ENCODE measurements around the gene EPHB1. TPM values are rescaled to one million over a fixed set of nuclear protein-coding genes. Genes with fewer than 3 reads are reported as not detected.

The EPHB1 gene
- total RNA-seq, 1 experiment from 2014 or later: not detected

DNA sequence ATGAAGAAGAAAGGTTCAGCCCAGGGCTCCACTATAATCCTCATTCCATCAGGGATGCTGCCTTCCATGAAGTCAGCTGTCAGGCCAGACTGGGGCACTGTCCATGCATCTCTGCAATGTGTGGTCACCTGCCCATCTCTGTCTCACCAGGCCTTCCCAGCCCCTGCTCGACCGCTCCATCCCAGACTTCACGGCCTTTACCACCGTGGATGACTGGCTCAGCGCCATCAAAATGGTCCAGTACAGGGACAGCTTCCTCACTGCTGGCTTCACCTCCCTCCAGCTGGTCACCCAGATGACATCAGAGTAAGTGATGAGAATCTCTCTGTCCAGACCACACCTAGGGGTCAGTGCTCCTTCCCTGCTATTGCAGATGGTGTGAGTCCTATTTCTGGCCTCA lies 454.1 kb downstream of the EPHB1 start:
- in situ Hi-C loops (cut with HindIII; ENCODE audit: low pct_unique_long_range_greater_than_20kb, low sequenced_read_pairs): no loop called here
- DNase-seq (ENCODE audit: low read depth, low spot score): no peak

DNA sequence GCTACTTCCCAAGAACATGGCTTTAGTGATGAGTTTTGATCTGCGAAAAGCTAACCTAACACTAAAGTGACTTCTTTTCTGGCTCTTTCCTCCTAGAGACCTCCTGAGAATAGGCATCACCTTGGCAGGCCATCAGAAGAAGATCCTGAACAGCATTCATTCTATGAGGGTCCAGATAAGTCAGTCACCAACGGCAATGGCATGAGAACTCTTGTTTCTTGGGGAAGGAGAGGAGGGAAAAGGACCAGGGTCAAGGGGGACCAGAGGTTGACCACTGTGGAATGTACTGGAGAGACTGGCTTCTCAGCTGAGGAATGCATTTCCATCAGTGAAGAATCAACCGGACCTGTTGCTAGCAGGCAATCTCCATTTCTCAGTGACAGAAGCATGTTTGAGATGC lies 463.9 kb downstream of the EPHB1 start:
- no peak for DNase-seq (ENCODE audit: low read depth, low spot score)
- in situ Hi-C loops (cut with HindIII; ENCODE audit: low pct_unique_long_range_greater_than_20kb, low sequenced_read_pairs): no loop called here

DNA sequence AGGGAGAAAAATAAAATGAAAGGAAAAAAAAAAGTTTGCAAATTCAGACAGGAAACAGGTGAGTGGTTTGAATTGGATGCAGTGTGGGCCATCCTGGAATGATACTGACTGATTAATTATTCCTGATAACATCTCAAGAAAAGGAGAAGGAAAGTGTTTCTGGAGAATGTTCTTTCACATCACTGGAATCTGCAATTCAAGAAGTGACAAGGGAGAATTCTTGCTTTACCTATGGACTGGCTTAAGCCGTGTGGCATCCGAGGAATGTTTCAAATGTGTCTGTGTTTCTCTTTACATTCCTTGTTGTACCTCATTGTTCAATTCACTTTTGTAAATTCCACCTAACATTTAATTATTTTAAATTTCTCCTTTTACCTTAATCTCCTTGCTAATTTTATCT lies 465.0 kb downstream of the EPHB1 start:
- no peak for DNase-seq (ENCODE audit: low read depth, low spot score)

DNA sequence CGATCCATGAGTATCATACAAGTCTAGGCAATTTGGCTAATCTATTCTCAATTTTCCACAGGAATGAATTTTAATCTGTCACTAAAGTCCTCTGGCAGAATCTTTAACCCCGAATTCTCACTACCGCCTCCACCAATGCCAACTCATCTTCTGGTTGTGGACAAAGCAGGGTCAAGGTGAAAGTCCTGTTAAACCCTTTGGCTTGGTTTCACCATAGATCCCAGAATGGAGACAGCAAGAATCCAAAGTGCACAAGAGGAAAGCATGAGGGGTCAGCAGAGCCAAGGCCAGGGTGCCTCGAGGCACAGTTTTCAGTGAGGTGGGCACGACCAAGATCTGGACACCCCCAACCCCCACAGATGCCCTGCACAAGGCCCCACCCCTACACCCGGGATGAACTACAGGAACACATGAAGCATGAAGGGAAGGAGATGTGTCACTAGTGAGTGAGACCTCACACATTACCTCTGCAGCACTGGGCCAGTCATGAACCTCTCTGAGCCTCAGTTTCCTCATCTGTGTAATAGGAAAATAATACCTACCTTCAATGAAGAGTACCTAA lies 466.2 kb downstream of the EPHB1 start:
- in situ Hi-C loops (cut with HindIII; ENCODE audit: low pct_unique_long_range_greater_than_20kb, low sequenced_read_pairs): no loop called here

More for the DNA sequence above, 465.0 kb downstream of the EPHB1 start:
- in situ Hi-C loops (cut with HindIII; ENCODE audit: low pct_unique_long_range_greater_than_20kb, low sequenced_read_pairs): no loop called here

DNA sequence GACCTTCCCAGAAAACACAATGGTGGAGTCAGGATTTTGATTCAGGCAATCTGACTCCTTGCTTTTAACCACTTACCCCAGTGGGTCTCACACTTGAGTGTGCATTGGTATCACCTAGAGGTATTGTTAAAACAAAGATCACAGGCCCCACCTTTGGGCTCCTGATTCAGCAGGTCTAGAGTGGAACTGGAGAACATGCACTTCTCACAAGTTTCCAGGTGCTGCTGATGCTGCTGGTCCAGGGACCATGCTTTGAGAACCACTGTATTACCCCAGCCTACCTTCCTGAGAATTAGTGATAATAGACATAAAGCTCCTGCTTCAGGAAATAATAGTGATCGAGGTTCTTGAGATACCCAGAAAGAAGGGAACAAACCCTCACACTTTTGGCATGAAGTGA lies 466.9 kb downstream of the EPHB1 start:
- DNase-seq (ENCODE audit: low read depth, low spot score): no peak
- in situ Hi-C loops (cut with HindIII; ENCODE audit: low pct_unique_long_range_greater_than_20kb, low sequenced_read_pairs): no loop called here

More for the DNA sequence above, 466.2 kb downstream of the EPHB1 start:
- DNase-seq (ENCODE audit: low read depth, low spot score): no peak

DNA sequence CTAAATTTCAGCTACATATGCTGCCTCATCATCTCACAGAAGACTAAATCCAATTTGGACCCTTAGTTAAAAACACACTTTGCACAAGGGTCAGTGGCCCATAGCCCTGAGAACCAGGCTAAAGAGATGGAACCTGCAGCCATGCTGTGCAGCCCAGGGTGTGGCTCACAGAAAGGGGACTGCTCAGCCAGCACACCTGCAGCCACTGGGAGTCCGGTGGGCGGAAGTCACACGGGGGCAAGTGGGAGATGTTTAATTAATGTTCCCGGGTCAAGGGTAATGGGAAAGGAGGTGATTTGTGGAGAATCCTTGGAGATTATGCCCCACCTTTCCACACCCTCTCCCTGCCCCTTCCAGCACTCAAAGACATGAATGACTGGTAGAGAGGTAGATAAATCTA lies 467.4 kb downstream of the EPHB1 start:
- in situ Hi-C loops (cut with HindIII; ENCODE audit: low pct_unique_long_range_greater_than_20kb, low sequenced_read_pairs): no loop called here
- no peak for DNase-seq (ENCODE audit: low read depth, low spot score)

DNA sequence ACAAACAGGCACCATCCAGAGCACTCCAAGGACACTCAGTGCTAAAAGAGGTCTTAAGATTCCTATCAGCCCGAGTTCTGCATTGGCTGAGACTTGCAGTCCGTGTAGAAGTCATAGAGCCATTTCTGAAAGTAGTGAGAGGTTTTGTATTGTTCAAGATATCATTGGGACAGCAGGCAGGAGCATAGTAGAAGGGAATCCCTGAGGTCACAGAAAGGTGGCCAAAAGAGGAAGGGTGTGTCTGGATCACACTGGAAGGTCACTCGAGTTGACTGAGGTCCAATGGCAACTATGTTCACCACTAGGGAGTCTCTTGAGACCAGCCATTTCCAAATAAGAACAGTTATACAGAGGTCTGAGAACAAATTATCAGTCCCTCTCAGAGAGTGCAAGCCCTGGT lies 468.3 kb downstream of the EPHB1 start:
- DNase-seq (ENCODE audit: low read depth, low spot score): no peak
- in situ Hi-C loops (cut with HindIII; ENCODE audit: low pct_unique_long_range_greater_than_20kb, low sequenced_read_pairs): no loop called here

DNA sequence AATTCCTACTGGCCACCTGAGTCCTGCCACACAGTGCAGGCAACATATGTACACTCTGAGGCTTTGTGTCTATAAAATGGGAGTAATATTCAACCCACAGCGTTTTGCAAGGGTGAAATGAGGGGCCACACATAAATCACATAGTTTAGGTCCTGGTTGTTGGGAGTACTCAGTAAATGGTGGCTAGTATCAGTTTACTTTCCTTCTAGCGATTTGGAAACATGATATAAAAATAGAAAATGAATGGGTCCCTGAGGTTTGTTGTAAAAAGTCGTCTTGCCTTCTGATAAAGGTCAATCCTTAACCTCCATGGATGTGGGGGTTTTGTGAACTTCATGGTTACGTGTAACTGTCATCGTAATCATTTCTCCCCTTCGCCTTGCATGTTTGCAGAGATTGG lies 472.4 kb downstream of the EPHB1 start:
- DNase-seq (ENCODE audit: low read depth, low spot score): no peak
- in situ Hi-C loops (cut with HindIII; ENCODE audit: low pct_unique_long_range_greater_than_20kb, low sequenced_read_pairs): no loop called here

DNA sequence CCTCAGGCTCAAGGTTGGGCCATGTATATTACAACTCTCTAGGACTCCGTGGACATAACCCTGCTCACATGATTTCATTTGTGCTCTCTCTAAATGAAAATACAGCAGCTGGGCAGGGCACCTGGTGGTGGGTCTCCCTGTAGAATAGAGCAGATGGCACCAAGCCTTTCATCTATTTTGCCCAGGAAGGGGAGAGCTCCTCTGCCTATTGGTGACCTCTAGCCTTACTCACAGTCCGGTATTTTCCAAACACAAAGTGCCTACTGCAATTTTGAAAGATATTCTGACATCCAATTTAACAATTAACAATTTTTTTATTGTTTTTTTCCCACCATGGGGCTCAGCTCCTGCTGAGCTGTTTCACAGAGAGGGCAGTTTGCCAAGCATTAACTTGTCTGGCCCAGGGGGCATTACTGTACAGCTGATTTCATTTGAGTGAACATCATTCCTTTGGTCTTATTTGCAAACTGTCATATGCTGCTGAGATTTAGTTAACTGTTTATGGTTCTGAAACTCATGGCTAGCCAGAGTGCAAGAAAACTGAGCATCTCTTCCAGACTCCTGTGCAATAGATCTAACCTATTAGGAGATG lies 474.0 kb downstream of the EPHB1 start:
- in situ Hi-C loops (cut with HindIII; ENCODE audit: low pct_unique_long_range_greater_than_20kb, low sequenced_read_pairs): no loop called here
- no peak for DNase-seq (ENCODE audit: low read depth, low spot score)

DNA sequence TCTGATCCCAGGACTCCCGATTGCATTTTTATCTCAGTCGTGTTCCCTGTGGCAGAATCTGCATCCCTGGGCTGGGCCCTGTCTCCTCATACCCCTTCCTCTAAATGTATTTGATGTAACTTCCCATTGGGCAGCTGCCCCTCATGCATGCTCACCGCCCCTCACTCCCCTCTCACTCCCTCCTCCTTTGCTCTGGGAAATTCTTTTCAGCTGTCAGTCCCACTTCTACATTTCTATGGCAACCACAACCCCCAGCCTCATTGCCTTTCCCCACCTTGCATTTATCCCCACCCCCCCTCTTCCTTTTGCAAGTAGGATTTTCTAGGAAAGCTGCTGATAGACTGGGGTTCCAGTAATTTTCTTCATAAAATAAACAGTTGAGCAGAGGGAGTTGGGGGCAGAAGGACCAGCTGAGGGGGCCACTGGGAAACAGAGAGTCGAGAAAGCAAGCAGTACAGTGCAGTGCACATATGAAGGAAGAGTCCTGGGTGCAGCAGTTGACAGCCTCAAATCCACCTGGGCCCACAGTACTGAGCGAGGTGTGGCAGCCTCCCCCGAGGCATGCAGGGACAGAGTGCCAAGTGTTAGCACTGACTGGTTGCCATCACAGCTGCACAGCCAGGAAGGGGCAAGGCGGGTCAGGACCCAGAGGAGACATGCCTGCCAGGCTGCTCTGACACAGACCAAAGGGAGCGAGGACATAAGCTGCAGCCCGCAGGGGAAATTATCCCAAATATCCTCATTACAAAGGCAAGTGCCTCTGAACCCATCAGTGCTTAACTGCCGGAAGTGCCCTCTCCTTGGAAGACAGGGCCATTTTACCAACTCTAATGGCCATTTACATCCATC lies 476.3 kb downstream of the EPHB1 start:
- no peak for DNase-seq (ENCODE audit: low read depth, low spot score)
- in situ Hi-C loops (cut with HindIII; ENCODE audit: low pct_unique_long_range_greater_than_20kb, low sequenced_read_pairs): no loop called here

DNA sequence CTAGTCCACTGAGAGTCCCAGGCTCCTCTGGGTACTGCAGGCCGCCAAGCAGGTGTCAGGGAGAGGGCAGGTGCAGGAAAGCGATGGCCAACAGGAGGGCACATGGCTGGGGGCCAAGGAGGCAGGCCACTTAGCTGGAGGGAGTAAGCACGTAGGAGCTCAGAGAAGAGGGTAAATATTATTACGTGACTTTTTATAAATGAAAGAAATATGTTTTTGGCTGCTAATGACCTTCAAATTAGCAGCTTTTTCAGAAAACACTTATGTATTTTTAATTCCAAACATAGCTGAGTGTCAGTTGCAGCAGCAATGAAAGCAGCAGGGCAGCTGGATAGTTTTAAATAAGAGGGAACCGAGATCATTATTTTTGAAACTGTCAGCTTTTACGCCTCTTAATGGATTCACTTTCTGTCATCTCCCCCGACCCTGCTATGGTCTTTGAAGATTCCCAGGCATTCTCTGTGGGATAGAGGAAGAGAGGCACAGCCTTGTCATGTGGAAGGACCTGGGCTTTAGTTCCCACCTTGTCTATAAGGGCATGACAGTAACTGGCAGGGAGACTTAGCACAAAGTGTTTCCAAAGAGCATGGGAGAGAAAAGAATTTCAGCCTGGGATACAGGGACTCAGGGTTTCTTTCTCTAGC lies 477.1 kb downstream of the EPHB1 start:
- no peak for DNase-seq (ENCODE audit: low read depth, low spot score)
- in situ Hi-C loops (cut with HindIII; ENCODE audit: low pct_unique_long_range_greater_than_20kb, low sequenced_read_pairs): no loop called here

DNA sequence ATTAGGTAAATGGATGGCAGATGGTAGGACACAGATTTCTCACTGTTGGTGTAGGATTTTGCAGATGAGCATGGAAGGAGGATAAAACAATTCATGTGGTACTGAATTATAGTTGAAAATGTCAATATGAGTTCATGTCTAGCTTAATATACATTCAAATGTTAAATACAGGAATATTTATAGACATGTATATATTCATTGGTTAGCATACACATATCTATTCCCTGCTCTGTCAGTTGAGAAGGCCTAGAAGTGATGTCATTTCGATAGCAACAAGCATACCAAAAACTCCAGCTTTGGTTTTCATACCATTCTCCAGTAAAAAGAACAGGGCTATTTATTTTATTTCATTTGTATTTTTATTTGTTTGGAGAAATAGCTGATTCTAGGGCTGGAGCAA lies 497.1 kb downstream of the EPHB1 start:
- no peak for DNase-seq (ENCODE audit: low read depth, low spot score)
- in situ Hi-C loops (cut with HindIII; ENCODE audit: low pct_unique_long_range_greater_than_20kb, low sequenced_read_pairs): no loop called here

DNA sequence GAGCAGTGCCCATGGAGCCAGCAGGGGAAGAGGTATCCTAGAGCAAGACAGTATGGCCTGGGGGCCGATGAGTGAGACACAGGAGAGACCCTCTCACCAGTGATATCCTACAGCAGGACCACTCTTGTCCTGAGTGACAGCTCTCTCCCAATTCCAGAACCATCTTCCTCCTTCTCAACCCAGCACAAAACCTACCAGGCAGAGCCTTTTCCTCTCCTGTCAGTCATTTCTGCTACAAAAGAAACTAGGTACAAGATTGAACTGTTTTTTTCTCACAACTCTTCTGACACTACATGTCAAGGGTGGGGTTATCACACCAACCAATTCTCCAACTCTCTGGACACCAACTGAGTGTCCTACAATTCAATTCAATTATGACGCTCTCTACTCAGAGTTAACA lies 506.6 kb downstream of the EPHB1 start:
- in situ Hi-C loops (cut with HindIII; ENCODE audit: low pct_unique_long_range_greater_than_20kb, low sequenced_read_pairs): no loop called here
- DNase-seq (ENCODE audit: low read depth, low spot score): no peak

DNA sequence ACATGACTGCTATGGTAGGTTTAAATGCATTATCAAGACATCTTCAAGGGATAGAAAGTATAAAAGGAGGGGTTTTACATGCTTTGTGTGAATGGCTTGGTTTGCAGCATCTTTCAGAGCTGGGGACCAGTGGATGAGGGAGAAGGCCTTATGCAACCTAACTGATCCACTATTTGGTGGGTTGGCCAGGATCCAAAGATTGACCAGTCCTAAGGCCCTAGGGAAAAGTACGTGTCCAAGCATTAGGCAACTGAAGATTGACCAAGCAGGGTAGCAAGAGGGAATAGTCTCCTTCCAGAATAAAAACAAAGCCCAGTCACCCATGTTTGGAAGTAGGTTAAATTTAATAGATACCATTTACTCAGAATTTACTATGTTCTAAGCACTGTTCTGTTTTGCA lies 509.3 kb downstream of the EPHB1 start:
- in situ Hi-C loops (cut with HindIII; ENCODE audit: low pct_unique_long_range_greater_than_20kb, low sequenced_read_pairs): no loop called here
- DNase-seq (ENCODE audit: low read depth, low spot score): no peak

Small RNA genes within 50 kb of the gene (small RNA-seq; reads per million reads assigned to genes)
- gene RNA5SP141: 0.12 to 14.6 reads per million in 2 experiments
- gene RNU6-1174P: 0 reads per million in 2 experiments

Other genes with a start within 250 kb of the EPHB1 start
- gene KY, start 144.2 kb upstream of the EPHB1 start, total RNA-seq (2014; rRNA removed; shearing (Covaris generic)): not detected in 2 replicates